Suprapubic skin (tissue), 3 donors: ENCODE results near the gene TTC38.

Source experiments
- POLR2AphosphoS5 ChIP-seq, 3 donors: sonication (generic); formaldehyde crosslinking; IDR thresholded peaks; one replicate each; pipeline ENCODE4 v1.6.1; 2017; ENCODE audit warnings: antibody characterized with exemption in 3 of 3
- TF ChIP-seq, protein P1 (sequence below), 2 donors: fragments of 200-600 bp in 1 of 2; fragments of 450-650 bp in 1 of 2; sonication (generic) in 1 of 2; IDR thresholded peaks; one replicate each; pipeline ENCODE4 v1.5.1; 2016 to 2019; ENCODE audit warnings: antibody characterized with exemption in 2 of 2, mild to moderate bottlenecking in 1 of 2, moderate library complexity in 1 of 2

GRCh38 chr22:46328797-46329196 is 61.0 kb downstream of the TTC38 start:
- TF ChIP-seq POLR2AphosphoS5 (IDR thresholded peaks at IDR 0.05) = no peak
- TF ChIP-seq, protein P1, sequence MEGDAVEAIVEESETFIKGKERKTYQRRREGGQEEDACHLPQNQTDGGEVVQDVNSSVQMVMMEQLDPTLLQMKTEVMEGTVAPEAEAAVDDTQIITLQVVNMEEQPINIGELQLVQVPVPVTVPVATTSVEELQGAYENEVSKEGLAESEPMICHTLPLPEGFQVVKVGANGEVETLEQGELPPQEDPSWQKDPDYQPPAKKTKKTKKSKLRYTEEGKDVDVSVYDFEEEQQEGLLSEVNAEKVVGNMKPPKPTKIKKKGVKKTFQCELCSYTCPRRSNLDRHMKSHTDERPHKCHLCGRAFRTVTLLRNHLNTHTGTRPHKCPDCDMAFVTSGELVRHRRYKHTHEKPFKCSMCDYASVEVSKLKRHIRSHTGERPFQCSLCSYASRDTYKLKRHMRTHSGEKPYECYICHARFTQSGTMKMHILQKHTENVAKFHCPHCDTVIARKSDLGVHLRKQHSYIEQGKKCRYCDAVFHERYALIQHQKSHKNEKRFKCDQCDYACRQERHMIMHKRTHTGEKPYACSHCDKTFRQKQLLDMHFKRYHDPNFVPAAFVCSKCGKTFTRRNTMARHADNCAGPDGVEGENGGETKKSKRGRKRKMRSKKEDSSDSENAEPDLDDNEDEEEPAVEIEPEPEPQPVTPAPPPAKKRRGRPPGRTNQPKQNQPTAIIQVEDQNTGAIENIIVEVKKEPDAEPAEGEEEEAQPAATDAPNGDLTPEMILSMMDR (IDR thresholded peaks at IDR 0.05) = no peak
